T1000 (cell line): ENCODE data around the gene MED15.

Experiments used
- DNase-seq: peaks from one replicate; lab custom pipeline; 2025; ENCODE audit warnings: mixed read lengths; lab: John Stamatoyannopoulos, UW

Gene MED15

DNA sequence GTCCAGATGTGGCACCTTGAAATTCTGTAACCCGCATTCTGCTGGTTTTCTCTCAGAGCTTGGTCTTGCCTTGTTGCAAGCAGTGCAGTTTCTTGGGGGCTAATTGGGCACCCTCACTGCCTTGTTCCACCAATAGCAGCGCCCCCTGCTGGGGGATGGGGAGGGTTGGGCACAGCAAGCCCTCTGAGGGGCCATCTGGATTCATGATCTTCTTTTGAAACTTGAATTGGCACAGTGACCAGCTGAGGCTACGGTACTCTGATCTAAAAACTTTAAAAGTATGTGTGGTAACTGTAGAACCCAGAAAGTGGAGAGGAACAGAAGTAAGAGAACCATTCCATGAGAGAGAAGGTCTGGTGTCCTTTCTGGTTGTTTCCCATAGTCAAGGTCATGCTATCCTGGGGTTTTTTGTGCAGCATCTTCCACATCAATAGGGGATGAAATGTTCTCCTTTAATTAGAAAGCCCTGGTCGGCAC, 64.2 kb downstream of the MED15 start:
- DNase-seq, result no peak

DNA sequence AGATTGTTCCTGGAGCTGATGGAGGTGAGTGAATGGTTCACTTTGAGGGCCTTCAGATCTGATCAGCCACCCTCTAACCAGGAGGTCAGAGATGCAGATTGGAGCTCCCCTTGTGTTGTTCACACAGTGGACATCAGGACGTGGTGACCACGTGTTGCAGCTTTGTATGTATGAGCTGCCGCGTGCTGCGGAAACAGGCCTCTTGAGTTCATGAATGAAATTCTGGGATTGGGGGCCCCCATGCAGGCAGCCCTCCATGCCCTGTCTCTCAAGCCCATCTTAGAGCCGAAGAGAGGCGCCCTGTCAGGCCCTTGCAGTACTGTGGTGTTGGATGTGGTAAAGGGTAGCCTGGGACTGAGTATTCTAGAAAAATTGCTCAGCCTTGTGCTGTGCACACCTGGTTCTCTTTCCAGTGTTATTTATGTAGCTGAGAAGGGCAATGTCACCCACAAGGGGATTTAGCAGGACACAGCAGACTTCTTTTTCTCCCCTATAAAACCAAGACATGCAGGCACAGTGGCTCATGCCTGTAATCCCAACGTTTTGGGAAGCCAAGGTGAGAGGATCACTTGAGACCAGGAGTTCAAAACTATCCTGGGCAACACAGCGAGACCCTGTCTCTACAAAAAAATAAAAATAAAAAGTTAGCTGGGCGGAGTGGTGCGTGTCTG, 64.9 kb downstream of the MED15 start:
- DNase-seq, result no peak

GRCh38 chr22:20573176-20573832, 65.9 kb downstream of the MED15 start:
- DNase-seq, result no peak

DNA sequence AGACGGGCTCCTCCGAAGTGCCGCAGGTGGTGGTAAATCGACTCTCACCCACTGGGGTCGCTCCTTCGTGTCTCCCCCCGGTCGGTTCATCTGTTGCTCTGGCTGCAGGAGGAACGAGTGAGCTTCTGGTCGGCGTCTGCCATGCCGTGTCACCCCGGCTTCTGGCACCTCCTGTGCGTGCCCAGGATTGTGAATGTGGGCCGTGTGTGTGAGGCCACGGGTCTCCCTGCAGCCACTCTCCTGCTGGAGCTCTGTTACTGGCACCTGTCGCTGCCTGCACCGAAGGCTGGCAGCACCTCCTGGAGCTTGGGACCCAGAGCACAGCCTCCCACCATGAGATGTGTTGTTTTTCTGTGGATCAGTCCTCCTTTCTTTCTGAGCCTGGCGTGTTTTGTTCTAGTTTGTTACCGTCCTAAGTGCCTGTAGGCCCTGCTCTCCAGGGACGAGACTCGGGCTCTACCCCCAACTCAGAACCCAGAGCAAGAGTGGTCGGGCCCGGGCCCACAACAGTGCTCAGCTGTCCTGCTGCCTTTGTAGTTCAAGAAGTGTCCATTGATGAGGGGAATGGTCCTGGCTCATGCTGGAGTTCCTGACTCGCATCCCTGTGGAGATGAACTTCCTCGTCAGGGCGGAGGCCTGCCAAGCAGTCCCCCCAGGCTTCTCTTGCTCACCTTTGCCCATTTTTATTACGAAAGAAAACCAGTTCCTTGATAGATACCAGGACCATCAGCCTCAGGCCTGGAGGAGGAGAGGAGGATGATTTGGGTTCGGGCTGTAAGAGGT, 66.6 kb downstream of the MED15 start:
- no peak for DNase-seq

DNA sequence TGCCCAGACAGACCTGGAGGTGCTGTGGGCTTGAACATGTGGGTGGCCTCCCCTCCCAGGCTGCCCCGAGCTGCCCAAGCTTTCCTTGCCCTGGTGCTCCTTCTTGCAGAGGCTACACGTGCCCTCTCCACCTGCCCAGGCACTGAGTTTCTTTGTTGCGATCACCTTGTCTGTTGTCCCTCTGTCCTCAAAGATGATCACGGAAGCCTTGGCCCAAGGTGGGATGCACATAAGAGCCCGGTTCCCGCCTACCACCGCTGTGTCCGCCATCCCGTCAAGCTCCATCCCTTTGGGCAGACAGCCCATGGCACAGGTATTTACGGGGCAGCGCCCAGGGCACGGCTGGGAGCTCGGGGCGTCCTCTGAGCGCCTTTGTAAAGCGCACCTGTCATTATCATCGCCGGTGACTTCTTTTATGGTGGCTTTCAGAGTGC, 67.5 kb downstream of the MED15 start:
- no peak for DNase-seq

DNA sequence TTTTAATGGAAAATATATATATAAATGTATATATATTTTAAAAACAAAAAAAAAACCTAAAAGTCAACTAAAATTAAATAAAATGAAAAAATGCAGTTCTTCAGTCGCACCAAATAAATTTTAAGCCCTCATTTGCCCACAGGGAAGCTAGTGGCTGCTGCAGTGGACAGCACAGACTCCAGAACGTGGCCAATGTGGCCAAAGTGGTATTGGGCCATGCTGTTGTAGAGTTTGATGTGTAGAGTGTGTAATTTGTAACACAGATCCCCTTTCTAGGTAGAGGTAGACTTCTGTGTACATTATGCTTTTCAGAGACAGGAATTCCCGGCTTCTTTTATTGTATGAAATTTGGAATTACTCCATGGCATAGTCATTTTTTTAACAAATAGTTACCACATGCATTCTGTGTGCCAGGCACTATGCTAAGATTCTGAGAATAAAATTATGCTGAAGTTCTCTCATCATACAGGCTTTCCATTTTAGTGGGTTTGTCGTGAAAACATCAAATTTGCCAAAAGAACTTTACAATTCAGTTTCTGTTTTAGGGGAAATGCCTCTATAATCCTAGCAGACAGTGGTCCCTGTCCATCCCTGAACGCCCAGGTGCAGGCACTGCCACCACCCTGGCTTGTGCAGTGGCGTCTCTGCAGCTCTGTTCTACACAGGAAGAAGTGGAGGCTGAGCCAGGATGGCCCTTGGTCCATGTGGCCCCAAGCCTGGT, 68.5 kb downstream of the MED15 start:
- no peak for DNase-seq

DNA sequence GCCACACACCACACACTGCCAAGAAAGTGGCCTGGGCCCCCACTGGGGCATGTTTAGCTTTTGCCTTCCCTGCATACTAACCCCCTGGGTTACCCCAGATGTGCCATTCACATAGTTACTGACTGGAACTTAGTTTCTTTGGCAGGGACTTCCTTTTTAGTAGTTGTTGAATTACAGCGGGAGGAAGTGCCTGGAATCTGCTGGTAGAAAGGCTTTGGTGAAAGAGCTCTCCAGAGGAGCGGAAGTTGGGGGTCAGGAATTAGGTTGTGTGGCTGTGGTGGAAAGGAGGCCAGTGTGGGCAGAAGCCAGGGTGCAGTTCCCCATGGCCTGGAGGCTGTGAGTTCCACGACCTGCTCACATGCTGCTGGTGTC, 69.0 kb downstream of the MED15 start:
- DNase-seq, result no peak

DNA sequence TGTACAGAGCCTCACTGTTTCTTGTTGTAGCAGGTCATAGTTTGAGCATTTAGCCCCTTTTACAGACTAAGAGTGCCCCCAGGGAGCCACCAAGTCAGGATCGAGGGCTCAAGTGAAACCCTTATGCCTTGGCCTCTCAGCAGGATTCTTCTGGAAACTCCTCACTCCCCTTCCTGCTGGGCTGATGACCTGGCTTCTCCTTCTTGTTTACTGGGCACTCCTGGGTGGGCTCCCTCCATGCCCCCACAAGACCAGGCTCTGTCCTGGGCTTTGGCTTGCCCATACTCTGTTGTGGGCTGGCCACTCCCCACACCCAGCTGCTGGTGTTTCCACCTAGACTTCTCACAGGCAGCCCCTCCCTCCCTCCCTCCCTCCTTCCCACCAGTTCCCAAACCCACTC, 69.6 kb downstream of the MED15 start:
- DNase-seq, result no peak

- DNase-seq, result no peak
Observed at GRCh38 chr22:20577549-20577975, 70.2 kb downstream of the MED15 start.

DNA sequence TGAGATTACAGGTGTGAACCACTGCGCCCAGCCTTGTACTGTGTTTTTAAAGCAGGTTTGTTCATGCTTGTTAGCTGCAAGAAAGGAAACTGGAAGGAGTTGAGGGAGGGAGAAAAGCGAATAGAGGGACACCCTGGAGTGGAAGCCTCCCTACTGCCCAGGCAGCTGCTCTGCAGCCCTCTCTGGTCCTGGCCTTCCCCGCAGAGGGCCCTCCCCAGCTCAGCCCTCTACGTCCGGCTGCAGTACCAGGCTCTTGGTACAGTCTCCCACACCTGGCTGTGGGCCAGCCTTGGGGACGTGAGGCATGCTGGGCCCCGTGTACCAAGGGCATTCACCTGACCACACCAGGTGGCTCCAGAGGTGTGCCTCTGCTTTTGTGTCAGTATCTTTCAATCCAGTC, 70.8 kb downstream of the MED15 start:
- DNase-seq, result no peak

GRCh38 chr22:20578707-20579106, 71.3 kb downstream of the MED15 start:
- no peak for DNase-seq

DNA sequence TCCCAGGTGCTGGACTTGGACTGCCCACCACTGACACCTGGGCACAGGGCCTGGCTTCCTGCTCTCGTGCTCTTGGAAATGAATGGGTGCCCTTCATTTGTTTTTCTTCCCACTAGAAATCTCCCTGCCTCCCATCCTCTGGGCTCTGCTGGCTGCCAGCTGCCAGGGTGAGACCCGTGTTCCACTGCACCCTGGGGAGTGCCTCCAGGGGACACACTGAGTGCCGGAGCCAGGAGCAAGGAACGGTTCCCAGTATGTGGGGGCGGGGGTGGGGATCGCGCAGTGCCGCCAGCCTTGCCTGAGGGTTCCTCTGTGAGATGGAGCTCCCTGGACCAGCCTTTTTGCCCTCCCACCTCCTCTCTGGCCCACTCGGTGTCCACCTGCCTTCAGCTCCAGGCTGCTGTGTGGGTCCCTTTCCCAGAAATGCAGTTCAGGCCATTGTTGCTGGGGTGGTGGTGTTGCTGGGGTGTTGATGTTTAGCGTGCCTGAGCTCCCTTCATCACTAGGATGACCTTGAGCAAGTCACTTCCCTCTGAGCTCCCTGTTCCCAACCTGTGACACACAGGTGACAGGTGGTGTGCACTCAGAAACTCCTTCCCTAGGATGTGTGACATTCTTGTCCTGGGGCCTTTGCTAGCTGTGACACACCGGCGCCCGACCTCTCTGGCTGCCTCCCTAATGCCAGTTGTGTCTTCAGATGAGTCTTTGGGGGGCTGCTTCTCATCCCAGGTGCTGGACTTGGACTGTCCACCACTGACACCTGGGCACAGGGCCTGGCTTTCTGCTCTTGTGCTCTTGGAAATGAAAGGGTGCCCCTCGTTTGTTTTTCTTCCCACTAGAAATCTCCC, 72.1 kb downstream of the MED15 start:
- DNase-seq, result no peak

- no peak for DNase-seq
Observed at GRCh38 chr22:20580179-20580578, 72.8 kb downstream of the MED15 start.

GRCh38 chr22:20580611-20581502, 73.4 kb downstream of the MED15 start:
- DNase-seq, result no peak

- DNase-seq, result no peak
Observed at GRCh38 chr22:20581503-20582170, 74.2 kb downstream of the MED15 start.

GRCh38 chr22:20582171-20582511, 74.7 kb downstream of the MED15 start:
- no peak for DNase-seq

GRCh38 chr22:20582520-20583361, 75.3 kb downstream of the MED15 start:
- no peak for DNase-seq

- no peak for DNase-seq
Observed at GRCh38 chr22:20583471-20583922, 76.1 kb downstream of the MED15 start.
